Measurements from ENCODE around the gene SLC35F1.

SLC35F1 gene

DNA sequence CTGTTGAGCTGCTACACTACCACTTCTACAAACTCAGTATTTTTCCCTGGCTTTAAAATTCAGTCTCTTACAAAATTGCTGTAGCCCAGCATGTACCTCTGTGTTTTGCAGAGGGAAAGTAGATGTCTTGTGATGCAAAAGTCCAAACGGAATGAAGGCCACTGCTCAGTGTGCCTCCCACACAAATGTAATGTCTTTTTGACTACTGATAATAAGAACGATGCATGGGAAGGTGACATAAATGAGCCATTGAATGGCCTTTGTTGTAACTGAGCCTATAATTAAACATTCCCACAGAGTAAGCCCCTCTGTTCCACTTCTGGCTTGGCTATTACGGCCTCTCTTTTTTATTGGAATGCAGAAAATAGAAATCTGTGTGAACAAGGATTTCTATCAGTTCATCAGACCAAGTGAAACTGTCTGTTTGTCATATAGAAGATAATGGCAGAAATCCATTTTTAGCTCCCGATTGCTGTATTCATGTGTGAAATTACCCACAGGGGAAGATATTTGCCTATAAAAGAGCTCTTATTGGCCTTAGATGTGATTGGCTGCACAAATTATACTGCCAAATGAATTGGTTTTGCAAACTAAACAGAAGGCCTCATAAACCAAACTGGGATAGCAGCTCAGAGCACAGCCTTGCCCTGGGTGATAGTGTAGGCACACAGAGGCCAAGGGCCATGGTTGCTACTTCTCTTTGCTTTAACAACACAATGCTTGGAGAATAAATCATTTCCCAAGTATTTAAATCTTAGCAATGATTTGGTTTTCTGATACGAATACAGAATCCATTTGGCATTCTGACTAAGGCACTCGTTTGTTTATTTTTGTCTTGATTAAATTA, 399.6 kb downstream of the SLC35F1 start:
- no peak for DNase-seq

DNA sequence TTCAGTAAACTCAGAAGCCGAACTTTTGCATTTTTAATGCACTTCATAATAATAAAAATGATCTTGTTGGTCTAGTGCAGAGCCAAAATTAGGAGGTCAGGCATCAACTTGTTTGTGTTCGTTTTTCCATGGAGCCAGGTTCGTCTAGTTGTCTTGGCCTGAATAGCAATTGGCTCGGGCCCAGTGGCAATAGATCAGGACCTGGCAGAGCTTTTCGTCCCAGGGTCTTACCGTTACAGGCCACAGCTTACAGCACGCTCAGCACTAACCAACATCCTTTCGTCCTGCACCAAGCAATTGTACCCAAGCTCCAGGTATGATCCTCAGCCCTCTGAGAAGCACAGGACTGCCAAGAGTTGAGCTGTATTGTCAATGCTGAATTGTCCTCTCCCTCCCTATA, 400.5 kb downstream of the SLC35F1 start:
- DNase-seq: peak in 3 of 56 donors; percentile 5 to 21 (median 13)

DNA sequence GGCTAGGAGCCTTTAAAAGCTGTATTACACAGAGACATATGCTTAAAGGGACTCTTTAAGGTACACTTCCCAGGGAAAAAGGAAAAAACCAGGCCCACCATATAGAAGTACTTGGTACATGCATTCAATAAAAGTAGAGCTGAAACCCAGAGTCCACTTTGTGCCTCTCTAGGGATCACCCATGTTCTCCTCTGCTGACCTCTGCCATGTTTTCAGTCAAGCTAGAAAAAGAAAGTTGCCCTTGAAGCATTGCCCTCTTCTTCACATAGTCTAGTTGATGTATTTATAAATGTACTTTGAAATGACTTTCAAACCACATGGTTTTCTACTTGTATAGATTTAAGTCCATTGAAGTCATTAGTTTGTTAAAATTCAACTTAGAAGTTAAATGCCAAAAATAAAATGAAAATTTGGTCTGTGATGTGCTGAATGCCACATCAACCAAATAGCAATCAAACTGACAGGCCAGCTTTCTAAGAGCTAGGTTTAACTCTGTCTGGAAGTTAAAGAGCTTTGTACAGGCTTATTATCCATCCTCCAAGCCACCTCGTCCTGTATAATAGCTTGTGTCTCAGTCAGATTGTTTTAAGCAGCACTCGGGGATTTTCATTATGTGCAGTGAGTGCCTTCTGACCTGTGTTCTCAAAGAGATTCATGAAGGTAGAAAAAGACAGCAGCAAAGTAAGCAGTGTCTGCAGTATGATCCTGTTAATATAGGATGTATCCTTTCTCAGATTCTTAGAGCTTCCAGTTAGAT, 402.5 kb downstream of the SLC35F1 start:
- no peak for DNase-seq

DNA sequence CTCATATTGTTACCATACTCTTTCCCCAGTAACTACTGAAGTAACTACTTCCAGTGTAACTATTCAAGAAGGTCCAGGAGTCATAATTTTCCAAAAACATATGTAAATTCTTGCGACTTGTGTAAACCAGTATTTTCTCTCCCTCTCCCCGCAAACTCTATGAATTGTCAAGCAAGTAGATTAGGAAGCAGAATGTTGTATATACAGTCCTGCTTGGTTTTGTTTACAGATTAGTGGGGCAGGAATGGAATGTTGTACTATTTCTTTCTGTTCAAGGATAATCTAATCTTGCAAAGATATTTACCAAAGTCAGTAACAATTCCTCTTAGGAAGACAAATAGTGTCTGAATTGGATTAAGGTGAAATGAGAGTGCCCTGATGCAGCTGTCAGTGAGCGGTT, 406.1 kb downstream of the SLC35F1 start:
- DNase-seq: no peak

DNA sequence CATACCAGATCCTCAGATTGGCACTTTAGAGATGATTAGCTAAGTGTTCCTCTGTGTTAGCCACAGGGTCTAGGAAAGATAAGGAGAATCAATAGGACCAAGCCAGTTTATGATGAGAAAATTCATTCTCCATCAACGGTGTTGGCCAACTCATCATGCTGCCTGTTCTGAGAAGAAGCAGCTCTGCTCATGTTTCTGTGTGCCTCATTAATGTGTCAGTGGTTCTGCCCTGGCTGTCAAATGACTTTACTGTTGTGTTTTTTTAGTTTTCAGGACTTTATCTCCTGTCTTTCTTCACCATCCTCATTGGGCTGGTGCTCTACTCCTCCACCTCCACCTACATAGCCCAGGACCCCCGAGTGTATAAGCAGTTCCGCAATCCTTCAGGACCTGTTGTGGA, 406.7 kb downstream of the SLC35F1 start:
- DNase-seq: no peak

DNA sequence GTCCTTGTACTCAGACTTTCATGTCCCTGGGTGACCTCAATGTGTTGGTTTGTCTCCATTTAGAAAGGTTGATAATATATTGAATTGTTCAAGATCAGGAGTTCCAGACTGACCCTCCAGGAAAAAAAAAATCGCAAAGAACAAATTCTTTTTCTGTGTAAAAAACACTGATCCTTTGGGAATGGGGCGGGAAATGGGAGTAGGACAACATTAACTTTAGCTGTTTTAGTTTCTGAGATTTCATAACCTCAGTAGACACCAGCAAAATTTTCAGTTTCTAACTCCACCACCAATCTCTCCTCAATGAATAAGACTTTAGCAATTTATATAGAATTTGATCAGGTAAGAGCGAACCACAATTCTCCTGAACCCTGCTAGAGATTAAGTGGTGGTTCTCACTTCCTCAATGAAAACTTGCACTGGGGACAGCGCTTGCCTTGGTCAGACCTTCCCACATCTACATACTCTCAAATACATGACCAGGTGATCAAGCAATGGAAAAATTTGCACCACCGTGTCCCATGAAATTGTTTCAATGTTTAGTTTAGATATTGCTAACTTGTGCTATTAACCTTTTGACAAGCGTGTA, 409.8 kb downstream of the SLC35F1 start:
- no peak for DNase-seq

DNA sequence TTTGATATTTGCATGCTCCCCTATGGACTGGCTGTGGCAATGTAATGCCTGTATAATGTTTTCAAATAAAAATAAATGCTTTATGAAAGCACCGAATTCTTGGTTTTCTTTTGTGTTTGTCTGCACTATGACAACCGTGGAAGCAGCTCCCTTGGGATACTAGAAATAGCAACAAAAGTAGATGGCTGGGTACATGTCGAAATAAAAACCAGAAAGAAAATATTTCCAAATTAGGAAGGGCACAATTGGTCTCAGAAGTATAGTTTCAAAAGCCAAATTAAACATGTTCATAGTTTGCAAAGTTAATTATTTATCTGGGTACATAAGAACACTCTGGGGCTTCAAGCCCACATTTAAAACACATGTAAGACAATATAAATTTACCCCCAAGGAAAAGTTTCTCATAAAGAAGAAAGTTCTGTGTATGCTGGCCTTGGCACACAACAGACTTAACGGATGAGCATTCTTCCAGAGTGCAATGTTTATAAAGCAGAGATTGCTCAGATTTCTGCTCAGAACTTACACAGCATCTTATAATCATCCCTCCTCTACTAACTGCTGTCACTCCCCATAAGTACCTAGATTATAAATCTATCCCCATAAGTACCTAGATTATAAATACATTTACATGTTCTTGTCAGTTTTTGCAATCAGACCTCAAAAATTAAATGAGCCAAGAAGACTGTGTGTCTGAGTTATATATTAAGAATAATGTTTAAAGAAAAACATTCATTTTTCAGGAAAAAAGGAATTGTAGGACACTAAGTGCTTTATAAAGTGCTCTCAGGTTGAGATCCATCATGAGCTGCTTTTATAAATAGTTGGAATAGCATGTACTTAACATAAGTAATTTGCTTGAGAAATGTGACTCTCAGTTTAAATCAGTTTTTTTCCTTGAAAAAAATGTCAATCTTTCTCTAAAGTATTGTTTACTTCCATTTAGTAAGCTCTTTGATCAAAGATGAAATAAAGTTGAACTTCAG, 410.8 kb downstream of the SLC35F1 start:
- DNase-seq: no peak

DNA sequence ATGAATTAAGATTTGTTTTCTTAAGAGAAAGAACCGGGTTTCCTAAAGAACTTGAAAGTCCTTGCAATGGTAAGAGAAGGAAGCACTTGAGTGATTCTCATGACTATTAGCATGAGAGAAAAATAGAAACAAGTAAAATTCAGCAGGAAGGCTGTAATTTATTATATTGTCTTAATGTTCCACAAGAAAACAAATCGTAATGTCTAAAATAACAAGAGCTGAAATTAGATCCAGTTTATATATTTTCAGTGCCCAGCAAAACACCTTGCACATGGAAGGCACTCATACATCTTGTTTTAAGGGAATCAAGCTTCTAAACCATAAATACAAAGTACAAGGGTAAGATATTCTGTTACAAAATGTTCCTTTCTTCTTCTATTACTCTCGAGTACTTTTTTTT, 411.6 kb downstream of the SLC35F1 start:
- no peak for DNase-seq

DNA sequence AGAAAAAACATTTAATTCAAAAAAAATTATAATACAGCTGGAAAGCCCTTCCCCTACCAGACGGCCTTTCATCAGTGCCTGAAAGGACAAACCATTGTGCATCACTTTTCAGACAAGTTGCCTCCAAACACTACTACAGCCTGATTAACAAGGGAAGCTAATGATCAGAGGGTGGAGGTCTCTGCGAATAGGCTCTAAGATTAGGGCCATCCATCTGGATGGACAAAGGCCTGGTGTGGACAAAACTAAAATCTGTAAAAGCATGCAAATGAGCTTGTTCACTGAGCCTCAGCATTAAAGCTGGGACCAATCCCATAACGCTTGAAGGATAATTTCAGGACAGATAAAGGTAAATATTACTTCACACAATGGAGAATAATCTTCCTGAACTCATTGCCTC, 412.4 kb downstream of the SLC35F1 start:
- DNase-seq: no peak

DNA sequence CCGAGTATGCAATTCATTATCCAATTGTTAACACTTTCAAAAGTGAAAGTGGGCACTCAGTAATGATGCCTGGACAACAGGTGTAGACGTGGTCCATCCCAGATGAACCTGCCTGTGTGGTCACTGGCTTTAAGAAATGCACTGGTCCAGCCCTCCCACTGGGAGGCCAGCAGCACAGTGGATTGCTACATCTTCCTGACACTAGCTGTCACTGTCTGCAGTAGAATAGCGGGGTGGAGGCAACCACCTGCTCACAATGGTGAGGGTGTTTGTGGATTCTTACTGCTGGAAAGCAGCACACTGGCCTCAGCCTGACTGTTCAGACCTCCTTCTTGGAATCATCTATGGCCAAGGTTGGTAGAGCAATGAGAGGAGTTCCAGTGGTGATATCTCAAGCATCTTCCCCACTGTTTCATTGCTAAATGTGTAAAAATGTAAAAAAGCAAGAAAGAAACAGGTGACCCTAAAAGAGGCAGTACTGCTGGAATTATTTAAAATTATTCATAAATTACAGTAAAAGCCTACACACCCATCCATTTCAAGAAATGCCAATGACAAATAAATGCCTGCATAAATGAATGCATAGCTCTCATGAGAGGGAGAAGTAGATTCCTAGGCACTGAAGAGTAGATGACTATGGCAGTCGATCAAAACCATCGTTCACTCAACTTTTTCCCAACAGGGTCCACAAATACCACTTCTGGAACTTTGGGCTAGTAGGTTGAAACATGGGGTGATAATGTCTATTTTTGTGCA, 413.0 kb downstream of the SLC35F1 start:
- peak in 13 of 56 donors; percentile 3 to 27 (median 10) for DNase-seq

DNA sequence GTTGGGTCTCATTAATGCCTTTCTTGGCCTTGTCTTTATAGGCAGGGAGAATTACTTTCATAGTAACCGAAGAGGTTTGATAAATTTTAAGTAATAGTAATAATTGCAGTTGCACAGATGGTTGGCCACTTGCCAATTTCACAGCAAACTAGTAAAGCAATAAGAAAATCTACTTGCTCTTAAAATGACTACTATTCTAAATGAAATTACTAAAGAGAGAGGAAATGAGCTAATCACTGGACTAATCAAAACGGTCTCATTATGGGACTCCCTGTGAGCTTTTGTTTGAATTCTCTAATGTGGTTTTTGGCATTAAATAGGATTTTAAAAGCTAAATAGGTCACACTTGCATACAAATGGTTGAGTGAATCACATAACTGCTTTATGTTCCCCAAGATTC, 413.6 kb downstream of the SLC35F1 start:
- no peak for DNase-seq

DNA sequence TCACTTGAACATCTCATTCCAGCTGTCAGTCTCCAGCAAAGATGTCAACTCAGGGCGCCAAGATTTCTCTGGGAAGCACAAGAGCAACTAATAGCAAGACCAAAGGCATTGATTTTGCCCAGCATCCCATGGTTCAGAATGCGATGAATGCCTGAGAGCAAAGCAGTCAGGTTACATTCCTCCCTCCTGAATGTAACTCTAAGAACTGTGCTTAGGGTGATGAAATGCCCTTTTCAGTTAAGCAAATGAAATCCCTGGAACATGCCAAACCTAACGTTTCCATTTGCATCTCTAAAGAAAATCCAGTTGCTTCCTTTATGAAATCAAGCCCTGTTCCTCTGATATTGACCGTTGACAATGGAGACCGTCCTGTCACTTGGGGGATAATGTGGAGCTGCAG, 417.1 kb downstream of the SLC35F1 start:
- DNase-seq: no peak

DNA sequence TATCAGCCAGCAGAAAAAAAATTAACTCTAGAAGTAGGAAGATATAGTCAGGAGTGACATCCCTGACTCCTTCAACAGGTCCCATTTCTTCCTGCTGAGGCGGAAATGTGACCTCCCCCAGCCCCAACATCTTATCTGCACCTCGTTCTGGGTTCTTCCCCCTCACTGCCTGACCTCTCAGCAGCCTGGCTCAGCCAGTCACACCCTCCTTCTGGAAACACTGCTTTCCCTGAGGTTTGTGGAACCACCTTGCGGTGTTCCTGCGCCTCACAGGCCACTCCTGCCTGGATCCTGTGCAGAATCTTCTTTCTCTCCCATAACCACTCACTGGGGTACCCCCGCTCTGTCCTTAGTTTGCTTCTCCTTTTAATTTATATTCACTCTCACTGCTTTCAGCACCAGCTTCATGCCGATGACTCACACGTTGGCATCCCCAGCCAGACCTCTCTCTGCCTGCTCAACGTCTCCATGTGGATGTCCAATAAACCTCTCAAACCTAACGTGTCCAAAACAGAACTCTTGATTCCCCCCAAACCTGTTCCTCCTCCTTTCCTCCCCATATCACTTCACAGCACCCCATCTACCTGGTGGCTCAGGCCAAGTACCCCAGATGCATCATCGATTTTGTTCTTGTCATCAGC, 418.3 kb downstream of the SLC35F1 start:
- DNase-seq: no peak

DNA sequence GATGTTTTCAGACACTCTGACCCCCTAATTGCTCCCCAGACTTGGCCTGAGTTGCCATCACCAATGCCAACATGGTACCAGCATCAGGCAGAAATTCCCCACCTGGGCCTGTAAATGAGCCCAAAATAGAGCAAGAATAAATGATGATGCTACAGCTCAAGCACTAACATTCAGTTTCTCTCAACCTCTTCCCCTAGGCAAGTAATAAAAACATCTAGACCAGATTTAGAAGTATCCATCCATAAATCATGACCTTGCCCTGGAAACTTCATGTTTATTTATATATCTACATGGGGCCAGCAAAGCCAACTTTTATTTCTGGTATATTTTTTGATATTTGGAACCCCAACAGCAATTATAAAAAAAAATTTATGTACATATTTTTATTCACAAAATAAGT, 419.6 kb downstream of the SLC35F1 start:
- no peak for DNase-seq

DNA sequence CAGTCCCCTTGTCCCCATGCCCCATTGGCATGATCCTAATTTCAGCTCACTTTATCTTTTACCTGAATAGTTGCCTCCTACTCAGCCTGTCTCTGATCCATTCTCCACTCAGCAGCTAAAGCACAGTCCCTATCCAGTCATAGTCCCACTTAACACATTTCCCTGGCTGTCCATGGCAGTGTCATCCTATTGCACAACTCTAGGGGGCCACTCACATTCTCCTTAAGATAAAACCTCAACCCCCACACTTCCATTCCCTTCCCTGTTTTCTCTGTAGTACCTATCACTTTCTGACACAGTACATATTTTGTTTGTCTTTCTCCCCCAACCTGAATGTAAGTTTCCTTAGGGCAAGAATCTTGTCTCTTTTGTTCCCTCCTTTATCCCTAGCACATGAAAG, 420.2 kb downstream of the SLC35F1 start:
- DNase-seq: no peak

DNA sequence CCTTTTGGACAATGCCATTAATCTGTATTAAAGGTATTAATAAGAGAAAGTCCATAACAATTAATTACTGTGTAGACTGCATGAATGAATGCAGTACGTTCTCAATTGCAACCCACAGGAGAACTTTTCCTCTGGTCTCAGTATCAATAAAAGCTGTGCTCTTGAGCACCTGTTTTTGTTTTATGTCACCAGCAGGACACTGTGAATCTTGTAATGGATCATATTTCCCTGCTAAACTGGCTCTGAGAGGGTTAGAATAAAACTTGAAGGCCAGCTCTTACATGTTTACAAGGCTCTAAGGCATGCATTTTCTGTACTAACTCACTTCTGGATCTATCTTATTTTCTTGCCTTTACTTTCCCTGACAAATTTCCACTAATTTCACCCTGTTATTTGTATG, 426.7 kb downstream of the SLC35F1 start:
- DNase-seq: no peak

DNA sequence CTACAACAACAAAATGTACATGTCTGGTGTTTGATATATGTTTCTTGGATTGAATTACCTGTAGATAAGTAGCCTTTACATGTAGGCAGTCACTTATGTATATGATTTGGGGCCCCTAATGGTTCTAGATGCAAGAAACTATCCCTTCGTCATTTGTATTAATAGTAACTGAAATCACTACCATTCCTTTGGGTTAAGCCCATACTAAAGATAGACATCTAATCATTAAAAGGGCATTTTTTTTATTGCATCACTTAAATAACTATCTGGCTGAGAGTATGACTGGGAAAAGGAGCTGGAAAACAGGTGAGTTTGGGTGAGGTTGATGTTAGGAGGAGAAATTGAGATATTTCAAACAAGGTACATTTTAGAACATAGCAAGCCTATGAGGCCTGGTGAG, 427.6 kb downstream of the SLC35F1 start:
- DNase-seq: no peak

DNA sequence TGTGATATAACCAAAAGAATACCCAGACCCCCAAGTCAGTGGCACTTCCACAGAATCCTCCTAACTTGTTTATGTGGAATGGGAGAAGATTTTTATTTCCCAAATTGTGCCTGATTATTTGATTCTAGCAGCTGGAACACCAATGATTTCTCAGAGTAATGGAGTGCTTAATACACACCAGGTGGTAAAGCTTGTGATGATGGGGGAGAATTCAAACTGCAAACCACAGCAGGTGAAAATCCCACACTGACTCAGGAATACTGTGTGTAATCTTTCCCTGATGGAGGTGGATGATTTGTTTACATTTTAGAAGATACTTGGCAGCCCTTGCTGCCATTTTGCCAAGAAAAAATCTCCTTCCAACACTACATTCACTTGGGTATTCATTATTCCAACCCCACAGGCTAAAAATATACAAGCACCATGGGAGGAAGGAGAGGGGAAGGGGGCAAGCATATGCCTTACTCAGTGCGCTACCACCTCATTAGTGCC, 428.3 kb downstream of the SLC35F1 start:
- DNase-seq: no peak

DNA sequence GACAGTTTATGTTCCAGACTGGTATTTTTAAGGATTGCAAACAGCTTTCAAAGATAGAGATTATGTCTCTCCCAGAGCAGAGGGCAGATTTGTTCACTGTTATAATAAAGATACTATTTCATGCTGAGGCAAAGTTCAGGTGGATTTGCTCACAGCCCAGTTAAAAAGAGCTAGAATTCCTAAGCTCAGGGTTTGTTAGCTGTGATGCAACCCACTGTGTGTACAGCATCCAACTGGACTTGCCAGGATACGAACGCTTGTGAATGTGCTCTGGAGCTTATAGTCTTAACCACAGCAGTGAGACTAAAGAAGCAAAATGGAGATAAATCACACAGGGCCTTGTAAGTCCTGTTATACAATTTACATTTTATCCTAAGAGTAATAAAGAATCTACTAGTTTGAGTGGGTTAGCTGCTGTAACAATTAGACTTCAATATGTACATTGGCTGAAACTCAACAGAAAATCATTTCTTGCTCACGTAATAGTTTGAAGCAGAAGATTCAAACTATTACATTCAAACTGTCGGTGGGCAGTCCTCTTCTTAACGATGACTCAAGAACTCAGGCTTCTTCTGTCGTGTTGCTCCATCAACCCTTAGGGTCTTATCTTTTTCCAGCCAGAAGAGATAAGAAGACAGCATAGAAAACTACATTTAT, 437.1 kb downstream of the SLC35F1 start:
- DNase-seq: no peak
